RPMI7951 (cell line): ENCODE data around the gene GDF2. TPM values are rescaled to one million over a fixed set of nuclear protein-coding genes. Genes with fewer than 3 reads are reported as not detected.
A peak's percentile ranks its signal among the peaks of the same experiment; 100 is the strongest.

ENCODE experiments used
- DNase-seq: peaks from one replicate; pipeline ENCODE4 v3.0.0-alpha.2; 2012; ENCODE audit warnings: low read depth
- total RNA-seq: library from RNA; depleted of rRNA; stranded (reverse); fragments of >200 nt; shearing (Covaris generic); gene quantifications from 2 replicates; pipeline ENCODE4 v1.2.3, GENCODE V29; 2014

GDF2 gene
- total RNA-seq, 1 experiment from 2014 or later, result not detected

DNA sequence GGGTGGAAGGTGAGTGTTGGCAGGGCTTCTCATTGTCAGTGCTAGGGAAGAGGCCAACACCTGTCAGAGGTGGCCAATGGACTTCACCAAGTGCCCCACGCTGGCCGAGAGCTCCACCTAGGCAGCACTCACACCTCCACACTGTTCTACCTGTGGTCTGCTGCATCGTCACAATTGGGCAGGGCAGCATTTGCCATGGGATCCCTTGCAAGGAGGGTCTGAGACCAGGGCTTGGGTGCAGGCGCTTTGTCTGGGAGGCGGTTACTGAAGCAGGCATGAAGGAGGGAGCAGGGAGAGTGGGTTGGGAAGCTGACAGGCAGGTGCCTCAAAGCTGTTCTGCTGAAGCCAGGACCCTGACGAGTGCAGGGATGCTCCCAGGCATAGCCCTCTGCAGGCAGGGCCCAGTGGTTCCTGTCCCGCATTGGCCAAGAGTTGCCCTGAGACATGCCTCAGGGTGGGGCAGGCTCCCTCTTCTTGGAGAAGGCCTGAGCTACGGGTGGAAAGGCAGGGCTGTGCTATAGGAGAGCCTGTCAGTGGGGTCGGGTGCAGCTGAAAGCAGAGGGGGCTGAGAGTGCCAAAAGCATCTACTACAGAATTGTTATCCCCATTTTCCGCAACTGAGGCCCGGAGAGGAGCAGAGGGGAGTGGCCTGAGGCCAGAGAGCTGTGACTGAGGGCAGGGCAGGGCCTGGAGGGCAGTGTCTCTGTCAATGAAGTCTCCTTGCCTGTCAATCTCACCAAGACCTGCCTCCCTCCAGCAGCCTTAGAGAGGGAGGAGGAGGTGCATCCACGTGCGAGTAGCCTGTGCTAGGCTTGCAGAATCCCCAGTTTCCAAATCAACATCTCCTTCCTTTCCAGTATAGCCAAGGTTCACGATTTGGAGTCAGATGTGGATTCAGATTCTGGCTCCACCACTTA lies 29.9 kb downstream of the GDF2 start:
- DNase-seq, result no peak

DNA sequence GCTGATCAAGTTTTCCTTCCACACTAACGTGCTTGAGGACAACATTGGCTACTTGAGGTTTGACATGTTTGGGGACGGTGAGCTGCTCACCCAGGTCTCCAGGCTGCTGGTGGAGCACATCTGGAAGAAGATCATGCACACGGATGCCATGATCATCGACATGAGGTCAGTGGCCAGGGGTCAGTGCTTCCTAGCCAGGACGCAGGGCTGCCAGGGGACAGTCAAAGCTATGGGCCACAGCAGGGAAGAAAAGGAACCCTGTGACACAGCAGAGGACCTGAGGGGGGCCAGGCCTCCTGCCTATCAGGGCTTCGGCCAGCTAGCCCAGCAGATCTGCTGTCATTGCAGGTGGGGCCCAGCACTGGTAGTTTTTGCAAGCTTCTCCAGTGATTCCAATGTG lies 31.1 kb downstream of the GDF2 start:
- DNase-seq, result no peak

DNA sequence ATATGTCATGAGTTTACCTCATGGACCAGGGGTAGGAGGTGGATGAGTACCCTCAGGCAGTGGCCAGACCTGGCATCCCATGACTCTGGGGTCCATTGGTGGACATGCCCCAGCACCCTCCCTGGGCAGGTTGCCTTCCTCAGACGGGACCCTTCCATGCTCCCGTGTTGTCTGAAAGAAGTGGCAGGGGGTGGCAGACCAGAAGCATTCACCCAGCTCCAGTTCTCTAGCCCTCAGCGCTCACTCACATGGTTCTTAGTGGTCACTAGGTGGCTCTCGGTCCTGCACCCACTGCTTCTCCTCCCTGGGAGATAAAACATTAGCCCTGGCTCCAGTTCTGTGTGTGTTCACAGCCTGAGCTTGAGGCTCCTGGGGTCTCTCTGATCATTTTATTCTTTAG lies 31.9 kb downstream of the GDF2 start:
- DNase-seq, result peak; percentile 18

DNA sequence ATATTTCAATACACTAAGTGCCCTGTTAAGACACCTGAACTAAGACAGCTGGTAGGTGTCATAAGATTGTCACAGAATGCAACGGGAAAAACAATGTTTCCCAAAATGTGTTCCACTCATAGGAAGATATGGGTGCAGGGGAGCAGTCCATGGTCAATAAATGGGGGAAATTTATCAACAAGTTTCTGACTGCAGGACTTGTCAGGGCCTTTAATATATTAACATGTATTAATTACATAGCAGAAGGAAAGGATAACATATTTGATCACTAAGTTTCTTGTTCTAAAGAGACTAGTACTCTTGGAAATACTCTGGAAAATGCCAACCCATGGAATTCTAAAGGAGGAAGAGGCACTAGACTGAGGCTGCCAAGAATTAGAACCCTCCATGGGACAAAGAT lies 32.6 kb downstream of the GDF2 start:
- no peak for DNase-seq

DNA sequence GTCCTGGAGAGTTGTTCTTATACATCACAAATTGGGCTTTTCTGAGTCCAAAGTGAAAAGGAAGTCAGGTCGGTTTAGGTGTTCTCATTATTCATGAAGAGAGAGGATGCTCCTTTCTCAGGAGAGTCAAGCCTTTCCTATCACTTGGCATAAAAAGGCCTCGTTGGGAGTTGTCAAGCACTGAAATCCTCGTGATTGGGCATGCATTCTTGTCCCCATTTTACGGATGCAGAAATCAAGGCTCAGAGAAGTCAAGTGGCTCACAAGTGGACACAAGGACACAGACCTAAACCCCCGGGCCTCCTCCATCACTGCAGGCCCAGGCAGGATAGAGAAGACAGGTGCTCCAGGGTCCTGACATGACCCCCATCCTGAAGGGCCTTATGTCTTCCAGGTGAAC lies 34.5 kb downstream of the GDF2 start:
- no peak for DNase-seq

DNA sequence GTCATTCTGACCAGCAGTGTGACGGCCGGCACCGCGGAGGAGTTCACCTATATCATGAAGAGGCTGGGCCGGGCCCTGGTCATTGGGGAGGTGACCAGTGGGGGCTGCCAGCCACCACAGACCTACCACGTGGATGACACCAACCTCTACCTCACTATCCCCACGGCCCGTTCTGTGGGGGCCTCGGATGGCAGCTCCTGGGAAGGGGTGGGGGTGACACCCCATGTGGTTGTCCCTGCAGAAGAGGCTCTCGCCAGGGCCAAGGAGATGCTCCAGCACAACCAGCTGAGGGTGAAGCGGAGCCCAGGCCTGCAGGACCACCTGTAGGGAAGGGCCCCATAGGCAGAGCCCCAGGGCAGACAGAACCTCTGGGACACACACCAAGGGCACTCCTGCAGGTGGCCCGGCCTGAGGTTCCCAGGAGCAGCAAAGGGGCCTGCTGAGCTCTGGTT lies 34.9 kb downstream of the GDF2 start:
- no peak for DNase-seq

DNA sequence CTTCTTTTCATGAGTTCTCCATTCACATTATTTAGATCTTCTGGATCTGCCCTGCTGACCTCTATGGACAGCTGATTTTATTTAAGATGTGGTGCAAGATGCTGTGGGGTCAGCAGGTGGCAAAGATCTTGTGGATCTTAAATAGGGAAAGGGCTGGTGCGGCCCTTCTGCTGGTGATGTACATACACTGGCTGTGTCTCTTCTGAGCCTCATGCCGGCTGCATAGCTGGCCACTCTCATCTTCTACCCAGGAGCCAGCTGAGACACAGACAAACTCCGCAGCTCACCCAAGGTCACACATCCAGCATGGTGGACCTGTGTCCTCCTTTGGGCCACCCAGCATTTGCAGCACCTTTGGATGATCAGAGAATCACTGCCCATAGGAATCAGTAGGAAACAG lies 35.7 kb downstream of the GDF2 start:
- DNase-seq, result no peak

DNA sequence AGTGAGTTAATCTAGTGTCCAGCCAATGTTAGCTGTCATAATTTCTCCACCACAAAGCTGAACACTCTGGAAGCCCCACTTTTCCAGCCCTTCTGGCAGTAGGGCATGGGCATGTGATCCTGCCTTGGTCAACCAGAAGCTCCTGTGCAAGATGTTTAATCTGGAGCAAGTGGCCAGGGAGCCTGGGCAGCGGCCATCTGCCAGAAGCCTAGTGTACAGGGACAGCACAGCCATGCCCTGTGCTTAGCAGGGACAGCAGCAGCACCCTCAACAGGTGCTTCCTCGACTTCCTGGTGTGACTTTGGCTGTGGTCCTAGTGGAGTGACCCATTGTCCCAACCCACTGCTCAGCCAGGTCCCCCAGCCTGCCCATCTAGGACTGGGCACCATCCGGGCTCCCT lies 36.2 kb downstream of the GDF2 start:
- DNase-seq, result no peak

DNA sequence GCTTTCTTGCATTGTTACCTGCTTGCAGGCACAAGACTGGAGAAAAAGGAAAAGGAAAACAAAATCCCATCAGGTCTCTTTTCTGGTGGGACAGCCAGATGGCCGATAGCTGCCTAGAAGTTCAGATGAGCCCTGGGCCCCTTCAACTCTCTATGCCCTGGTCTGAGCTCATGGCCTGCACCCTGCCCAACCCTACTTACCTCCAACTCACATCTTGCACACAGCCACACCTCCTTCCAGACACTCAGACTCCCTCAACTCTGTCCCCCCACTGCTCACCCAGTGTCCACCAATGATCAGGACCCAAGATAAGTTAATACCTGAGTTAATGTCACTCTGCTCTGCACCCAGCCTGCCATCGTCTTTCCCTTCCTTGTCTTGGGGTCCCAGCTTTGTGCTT lies 36.8 kb downstream of the GDF2 start:
- no peak for DNase-seq

DNA sequence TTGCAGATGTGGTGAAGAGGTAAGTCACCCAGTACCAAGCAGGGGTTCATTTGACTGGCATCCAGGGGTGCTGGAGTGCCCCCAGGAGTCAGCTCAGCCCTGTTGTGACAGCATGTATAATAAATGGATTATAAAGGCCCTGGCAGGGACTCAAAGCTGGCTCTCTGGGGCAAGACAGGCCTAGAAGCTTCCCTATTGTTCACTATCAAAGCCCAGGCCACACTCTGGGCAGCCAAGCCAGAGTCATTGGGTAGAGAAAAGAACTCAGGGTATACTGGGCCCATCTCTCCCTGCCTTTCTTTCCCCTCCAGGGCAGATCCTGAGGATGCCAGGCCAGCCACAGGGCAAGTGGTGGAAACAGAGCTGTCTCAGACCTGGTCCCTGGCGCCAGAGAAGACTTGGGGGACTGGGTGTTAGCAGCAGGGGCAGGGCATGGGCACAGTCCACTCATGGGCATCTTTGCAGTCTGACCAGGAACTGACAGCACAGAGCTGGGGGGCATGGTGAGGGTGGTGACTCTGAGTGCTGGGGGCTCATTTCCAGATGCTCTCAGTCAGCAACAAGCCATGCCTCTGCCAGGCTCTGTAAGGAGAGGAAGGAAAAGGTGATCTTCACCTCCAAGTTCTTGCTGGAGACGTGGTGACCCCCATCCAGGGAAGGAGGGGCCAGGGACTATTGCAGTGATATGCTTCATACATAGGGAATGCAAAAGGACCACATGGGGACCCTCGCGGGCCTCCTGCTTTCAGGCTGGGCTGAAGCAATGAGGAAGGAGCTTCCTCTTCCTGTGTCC lies 37.6 kb downstream of the GDF2 start:
- DNase-seq, result no peak

DNA sequence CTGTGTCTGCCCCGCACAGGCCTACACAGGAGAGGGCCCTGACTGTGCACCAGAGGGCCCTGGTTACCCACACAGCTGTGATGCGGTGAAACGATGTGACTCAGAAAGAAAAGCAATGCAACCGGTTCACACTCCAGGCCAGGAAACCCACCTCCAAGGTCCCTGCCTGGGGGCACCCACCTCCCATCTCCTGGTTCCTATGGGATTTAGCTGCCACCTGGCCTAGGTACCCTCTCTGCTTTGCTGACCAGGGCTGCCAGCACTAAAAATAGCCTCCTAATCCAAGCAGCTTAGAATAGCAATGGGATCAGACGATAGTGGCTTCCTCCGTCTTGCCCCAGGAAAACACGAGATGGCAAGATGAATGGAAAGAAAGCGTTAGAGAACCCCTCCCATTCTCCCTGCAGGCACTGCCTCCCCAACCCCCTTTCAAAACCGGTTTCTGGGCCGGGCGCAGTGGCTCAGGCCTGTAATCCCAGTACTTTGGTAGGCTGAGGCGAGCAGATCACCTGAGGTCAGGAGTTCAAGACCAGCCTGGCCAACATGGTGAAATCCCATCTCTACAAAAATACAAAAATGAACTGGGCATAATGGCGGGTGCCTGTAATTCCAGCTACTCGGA lies 38.3 kb downstream of the GDF2 start:
- DNase-seq, result no peak

DNA sequence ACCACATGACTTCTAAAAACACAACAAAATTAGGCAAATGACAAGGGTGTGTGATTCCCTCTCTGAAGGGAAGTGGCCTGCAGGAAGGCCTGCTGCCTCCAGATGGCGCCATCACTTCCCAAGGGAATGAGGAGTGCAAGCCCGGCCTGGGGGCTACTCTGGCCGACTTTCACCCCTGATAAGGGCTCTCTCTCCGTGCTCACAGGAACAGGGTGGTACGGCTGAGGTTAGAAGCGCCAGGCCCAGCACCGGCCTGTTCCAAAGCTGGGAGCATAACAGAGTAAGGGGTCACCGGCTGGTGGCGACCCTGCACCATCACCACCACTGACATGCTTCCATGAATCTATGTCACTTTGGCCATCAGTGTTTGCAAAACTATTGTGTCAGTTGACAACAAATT lies 39.0 kb downstream of the GDF2 start:
- peak; percentile 15 for DNase-seq

DNA sequence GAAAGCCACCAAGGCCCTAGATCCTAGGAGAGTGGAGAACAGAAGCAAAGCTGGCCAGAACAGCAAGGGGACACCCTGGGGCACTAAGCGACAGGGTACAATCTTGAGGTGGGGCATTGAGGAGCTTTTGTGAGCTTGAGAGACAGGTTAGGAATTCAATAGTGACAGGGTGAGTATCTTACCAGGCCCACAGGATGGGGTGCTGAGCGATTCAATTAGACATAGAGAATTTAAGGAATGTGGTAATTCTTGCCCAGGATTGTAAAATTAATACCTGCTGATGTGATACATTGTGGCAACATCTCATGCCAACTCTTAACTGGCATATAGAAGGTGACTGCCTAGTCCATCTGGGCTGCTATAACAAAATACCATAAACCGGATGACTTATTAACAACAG lies 39.9 kb downstream of the GDF2 start:
- DNase-seq, result no peak

DNA sequence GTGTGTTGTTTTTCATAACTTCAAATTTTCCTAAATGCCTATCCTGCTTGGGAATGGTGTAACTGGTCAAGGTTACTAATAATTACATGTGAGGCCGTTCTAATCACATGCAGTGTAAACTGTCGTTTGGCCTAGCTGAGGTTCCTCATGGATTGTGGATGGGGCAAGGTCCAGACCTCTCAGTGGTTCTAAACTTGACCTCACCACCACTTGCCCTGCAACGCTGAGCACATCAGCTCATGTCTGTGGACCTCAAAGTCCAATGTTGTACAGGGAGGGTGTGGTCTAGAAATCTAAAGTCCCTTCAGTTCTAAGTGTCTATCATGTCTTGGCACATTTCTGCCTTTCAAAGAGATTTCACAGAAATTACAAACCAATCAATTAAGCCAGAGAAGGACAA lies 41.5 kb downstream of the GDF2 start:
- DNase-seq, result no peak

DNA sequence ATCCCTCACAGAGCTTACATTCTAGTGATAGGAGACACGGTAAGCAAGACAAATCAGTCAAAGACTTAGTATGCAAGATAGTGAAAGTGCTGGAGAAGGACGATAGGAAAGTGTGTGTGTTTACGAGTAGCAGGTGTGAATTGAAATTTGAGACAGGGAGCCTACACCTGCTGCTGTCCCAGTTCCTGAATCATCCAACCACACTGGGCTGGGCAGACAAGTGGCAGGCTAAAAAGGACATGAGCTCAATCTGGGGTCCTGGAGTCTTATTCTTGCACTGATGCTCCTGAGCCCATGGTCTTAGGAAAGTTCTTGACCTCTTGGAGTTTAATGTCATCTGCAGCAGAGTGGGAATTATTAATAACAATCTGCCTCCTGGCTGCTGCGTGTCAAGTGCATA lies 42.1 kb downstream of the GDF2 start:
- no peak for DNase-seq

DNA sequence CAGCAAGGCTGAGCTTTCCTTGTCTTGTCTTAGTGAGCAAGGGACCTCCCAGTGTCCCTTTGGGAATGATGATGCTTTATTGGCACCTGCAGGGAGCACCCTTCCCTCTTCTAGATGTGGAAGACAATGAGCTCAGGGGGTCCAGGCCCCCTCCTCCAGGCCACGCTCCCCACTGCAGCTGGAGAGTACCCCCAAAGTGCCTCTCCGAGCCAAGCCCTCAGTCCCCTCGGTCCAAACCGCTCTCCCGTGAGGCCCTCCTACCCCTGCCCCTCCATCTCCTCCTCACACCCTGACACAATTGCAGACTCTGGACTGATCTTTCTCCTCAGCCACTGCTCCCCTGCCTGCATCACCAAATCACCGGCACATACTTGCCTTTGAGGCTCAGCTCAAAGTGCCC lies 42.7 kb downstream of the GDF2 start:
- no peak for DNase-seq

DNA sequence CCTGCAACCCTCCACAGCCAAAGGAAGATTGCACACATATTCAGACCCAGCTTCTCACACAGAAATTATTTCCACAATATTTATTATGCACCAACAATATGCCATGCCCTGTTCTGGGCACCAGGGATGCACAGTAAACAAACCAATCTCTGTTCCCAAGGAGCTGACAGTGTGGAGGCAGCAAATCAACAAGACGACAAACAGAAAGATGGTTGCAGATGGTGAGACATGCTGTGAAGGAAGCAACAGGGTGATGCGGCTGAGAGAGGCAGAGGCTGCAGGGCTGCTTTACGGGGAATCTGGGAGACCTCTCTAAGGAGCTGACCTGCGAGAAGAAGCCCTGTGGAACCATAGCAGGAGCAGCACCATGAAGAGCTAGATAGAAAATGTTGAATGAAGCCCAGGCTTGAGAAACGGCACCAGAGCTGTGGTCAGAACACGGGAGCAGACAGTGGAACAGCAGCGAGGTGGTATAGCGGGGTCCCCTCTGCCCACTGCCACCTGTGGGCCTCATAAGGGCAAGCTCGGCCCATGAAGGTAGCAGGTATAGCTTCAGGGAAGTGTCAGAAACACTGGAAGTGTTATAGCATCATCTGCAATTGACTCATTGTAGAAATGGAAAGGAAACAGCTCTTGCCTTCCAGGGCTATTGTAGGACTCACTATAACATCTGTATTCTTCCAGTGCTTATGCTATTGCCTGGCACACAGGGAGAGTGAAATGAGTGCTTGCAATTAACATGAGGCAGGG lies 43.4 kb downstream of the GDF2 start:
- DNase-seq, result no peak

DNA sequence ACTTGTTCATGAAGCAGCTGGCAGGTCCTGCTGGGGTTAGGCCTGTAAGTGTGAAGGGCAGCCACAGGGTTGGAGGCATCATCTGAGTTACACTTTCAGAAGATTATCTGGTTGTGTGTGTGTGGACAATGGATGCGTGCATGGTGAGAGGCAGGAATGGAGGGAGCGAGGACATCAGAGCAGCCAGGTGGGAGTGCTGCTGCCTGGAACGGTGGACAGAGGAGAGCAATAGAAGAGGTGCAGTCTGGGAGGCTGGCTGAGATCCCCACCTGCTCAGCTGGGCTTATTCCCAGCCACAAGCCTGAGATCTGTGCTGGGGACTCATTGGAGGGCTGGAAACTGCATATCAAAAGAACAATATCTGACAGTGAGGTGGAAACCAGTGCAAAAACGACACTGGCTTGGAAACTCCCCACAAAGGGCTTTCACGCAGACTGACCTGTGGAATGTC lies 44.0 kb downstream of the GDF2 start:
- no peak for DNase-seq

DNA sequence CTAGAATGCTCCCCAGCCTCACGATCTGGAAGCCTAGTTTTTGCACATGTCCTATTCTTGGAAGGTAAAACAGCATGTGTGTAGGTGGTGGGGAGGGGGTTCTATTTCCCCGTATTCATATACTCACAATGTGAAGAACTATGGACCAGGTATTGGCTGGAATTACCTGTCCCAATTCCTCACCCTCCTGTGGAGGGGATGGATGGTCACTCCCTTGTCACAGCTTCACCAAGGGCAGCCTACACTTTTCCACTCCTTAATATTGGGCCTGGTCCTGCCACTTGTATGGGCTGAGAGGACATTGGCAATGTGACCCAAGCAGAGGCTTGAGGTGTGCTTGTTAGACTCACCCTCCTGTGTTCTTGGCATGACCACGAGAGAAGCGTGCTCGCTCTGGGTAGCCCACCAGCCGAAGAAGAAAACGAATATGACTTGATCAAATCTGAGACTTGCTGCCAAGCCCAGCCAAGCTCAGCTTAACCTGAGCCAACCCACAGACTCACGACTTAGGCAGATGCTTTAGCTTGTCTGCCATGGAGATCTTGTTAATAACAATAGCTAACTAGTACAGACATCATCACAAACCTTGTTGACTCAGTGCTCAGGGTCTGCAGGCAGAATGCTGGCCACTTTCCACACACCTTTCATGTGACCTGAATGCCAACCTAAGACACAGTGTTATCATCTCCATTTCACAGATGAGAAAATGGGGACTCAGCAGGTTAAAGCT lies 44.6 kb downstream of the GDF2 start:
- no peak for DNase-seq

DNA sequence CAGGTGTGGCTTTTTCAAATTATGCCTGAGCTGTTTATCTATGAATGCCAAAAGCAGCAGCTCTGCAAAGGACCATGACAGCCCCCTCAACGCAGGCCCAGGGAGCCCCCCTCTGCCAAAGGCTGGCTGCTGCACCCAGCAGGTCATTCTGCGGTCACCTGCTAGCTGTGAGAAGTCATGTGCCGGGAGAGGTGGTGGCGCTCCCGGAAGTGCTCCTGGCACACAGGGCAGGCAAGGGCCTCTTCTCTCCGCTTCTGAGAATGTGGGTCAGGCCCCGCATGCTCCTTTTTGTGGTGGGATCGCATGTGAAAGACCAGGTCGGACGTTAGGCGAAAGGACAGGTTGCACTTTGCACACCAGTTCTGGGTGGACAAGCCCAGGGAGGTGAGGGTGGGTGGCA lies 45.4 kb downstream of the GDF2 start:
- no peak for DNase-seq
